SIG-M5 treated with dmso at 0.1 percent for 504 hours (cell line): ENCODE results near the gene OR2T10.
"Not testable (repeated sequence)": the region's sequence is repeated elsewhere in the genome, so short reads cannot be mapped to it uniquely, and the experiment has no call there.

Experiments used
- DNase-seq: peaks from one replicate; lab custom pipeline; 2025; ENCODE audit not compliant: unreplicated experiment; lab: John Stamatoyannopoulos, UW

OR2T10 gene

GRCh38 chr1:248597589-248597988 is at the start of gene OR2T10:
OR2T10 (minus strand) TSS chr1:248597700; CDS start chr1:248593768, 3,932 bp downstream.
- DNase-seq = no peak

GRCh38 chr1:248645178-248645577 is 47.7 kb upstream of the OR2T10 start, which contains the start of gene OR2T35:
OR2T35 (minus strand) TSS chr1:248645278; CDS start chr1:248639258, 6,020 bp downstream.
- not testable (repeated sequence) for DNase-seq

GRCh38 chr1:248642971-248643651 is 45.6 kb upstream of the OR2T10 start:
- DNase-seq = not testable (repeated sequence)

- not testable (repeated sequence) for DNase-seq
These were observed 44.1 kb upstream of the OR2T10 start for GRCh38 chr1:248641583-248641982.

- not testable (repeated sequence) for DNase-seq
These were observed 43.4 kb upstream of the OR2T10 start for GRCh38 chr1:248640906-248641305.

GRCh38 chr1:248639652-248640051 is 42.2 kb upstream of the OR2T10 start:
- DNase-seq = not testable (repeated sequence)

GRCh38 chr1:248636612-248637011 is 39.1 kb upstream of the OR2T10 start:
- not testable (repeated sequence) for DNase-seq

GRCh38 chr1:248634991-248635390 is 37.5 kb upstream of the OR2T10 start, which contains the start of gene OR2T11:
OR2T11 (minus strand) TSS chr1:248635091; CDS start chr1:248627128, 7,963 bp downstream.
- not testable (repeated sequence) for DNase-seq

- peak; percentile 31 for DNase-seq
These were observed 34.0 kb upstream of the OR2T10 start for GRCh38 chr1:248631354-248632008.

- no peak for DNase-seq
These were observed 33.1 kb upstream of the OR2T10 start for GRCh38 chr1:248630551-248630950.

GRCh38 chr1:248627971-248628844 is 30.7 kb upstream of the OR2T10 start:
- no peak for DNase-seq

- no peak for DNase-seq
These were observed 28.5 kb upstream of the OR2T10 start for GRCh38 chr1:248625971-248626370.

- DNase-seq = no peak
These were observed 27.7 kb upstream of the OR2T10 start for GRCh38 chr1:248625166-248625565.

GRCh38 chr1:248622570-248623001 is 25.1 kb upstream of the OR2T10 start:
- peak; percentile 85 for DNase-seq

GRCh38 chr1:248621770-248622169 is 24.3 kb upstream of the OR2T10 start:
- DNase-seq = no peak

- DNase-seq = peak; percentile 59
These were observed 21.4 kb upstream of the OR2T10 start for GRCh38 chr1:248618878-248619277.

- DNase-seq = no peak
These were observed 20.6 kb upstream of the OR2T10 start for GRCh38 chr1:248618119-248618518.

GRCh38 chr1:248613742-248614141 is 16.2 kb upstream of the OR2T10 start:
- no peak for DNase-seq

GRCh38 chr1:248611883-248612414 is 14.4 kb upstream of the OR2T10 start:
- DNase-seq = no peak

GRCh38 chr1:248610301-248610700 is 12.8 kb upstream of the OR2T10 start:
- DNase-seq = no peak

GRCh38 chr1:248599396-248599795 is 1.9 kb upstream of the OR2T10 start:
- DNase-seq = no peak
